Epithelial cell of esophagus (primary cell): ENCODE data around the gene AOPEP.

Source experiments
- DNase-seq: peaks from one replicate; pipeline ENCODE4 v3.0.0; 2010; ENCODE audit warnings: low read depth
- H3K4me3 ChIP-seq: 2 replicates; pipeline ENCODE4 v1.5.1; 2011; ENCODE audit warnings: mild to moderate bottlenecking, low read length, control low read depth
- TF ChIP-seq, protein P1 (sequence below): IDR thresholded peaks from 2 replicates; pipeline ENCODE4 v1.5.1; 2011; ENCODE audit warnings: low read depth, mild to moderate bottlenecking, low read length, control low read depth, inconsistent platforms; ENCODE audit not compliant: insufficient read depth; ENCODE audit errors: missing control alignments

AOPEP gene

DNA sequence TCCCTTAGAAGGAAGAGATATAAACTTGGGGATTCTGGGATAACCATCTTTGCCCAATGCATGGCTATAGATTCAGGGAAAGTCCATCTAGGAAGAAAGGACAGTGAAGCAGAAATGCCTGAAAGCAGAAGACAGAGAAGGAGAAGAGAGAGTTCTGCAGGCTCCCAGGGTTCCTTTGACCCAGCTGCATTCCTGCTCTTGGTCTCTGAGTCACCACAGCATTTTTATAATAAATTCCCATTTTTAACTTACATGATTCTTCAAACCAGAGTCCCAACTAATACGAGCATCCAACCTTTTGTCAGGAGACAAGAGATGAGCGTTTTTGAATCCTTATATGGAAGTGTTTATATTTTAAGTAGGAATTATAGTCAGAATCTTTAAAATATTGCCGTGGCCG lies 12.0 kb upstream of the AOPEP start:
- no peak for DNase-seq
- H3K4me3 ChIP-seq, result no peak overlapping the region
- TF ChIP-seq, protein P1, sequence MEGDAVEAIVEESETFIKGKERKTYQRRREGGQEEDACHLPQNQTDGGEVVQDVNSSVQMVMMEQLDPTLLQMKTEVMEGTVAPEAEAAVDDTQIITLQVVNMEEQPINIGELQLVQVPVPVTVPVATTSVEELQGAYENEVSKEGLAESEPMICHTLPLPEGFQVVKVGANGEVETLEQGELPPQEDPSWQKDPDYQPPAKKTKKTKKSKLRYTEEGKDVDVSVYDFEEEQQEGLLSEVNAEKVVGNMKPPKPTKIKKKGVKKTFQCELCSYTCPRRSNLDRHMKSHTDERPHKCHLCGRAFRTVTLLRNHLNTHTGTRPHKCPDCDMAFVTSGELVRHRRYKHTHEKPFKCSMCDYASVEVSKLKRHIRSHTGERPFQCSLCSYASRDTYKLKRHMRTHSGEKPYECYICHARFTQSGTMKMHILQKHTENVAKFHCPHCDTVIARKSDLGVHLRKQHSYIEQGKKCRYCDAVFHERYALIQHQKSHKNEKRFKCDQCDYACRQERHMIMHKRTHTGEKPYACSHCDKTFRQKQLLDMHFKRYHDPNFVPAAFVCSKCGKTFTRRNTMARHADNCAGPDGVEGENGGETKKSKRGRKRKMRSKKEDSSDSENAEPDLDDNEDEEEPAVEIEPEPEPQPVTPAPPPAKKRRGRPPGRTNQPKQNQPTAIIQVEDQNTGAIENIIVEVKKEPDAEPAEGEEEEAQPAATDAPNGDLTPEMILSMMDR, result no peak

DNA sequence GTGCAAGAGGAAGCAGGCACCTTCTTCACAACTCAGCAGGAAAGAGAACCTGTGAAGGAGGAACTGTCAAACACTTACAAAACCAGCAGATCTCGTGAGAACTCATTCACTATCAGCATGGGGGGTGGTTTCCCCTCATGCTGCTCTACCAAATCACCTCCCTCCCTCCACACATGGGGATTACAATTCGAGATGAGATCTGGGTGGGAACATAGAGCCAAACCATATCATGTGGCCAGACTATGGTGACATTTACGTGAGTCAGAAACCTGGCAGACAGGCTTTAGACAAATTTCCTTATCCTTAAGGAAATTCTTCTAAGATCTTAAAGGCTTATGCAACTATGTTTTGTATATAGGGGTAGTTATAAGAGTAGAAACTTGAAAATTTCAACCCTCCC lies 8.7 kb upstream of the AOPEP start:
- TF ChIP-seq, protein P1, result no peak
- H3K4me3 ChIP-seq, result no peak overlapping the region
- peak; percentile 90 for DNase-seq

GRCh38 chr9:94718936-94719335 lies 7.6 kb upstream of the AOPEP start:
- H3K4me3 ChIP-seq, result no peak overlapping the region
- DNase-seq, result peak; percentile 17

GRCh38 chr9:94719878-94720277 lies 6.6 kb upstream of the AOPEP start:
- TF ChIP-seq, protein P1, result no peak
- DNase-seq, result peak; percentile 90
- no peak overlapping the region for H3K4me3 ChIP-seq

More at GRCh38 chr9:94718936-94719335, 7.6 kb upstream of the AOPEP start:
- TF ChIP-seq, protein P1, result no peak

- no peak overlapping the region for H3K4me3 ChIP-seq
- peak; percentile 91 for DNase-seq
- TF ChIP-seq, protein P1, result no peak
Measured at GRCh38 chr9:94720846-94721549, 5.5 kb upstream of the AOPEP start.

DNA sequence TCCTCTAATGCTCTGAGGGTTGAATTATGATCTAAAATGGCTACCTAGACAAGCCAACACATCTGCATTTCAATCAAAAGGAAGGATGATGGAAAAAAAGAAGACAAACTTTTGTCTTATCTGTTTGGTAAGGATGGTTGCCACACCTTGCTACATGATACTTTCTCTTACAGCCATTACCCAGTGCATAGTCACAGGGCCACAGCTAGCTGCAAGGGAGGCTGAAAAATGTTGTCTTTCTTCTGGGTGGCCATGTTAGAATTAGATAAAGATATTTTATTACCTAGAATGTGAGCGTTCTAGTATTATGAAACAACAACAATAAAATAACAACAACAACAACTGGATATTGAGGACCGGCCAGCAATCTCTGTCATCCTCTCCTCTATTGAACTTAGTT lies 4.7 kb upstream of the AOPEP start:
- DNase-seq, result no peak
- TF ChIP-seq, protein P1, result no peak
- H3K4me3 ChIP-seq, result no peak overlapping the region

- no peak for DNase-seq
- TF ChIP-seq, protein P1, result no peak
Measured at GRCh38 chr9:94725293-94725692, 1.2 kb upstream of the AOPEP start.

More at GRCh38 chr9:94725293-94725692, 1.2 kb upstream of the AOPEP start:
- no peak overlapping the region for H3K4me3 ChIP-seq
